Adrenal gland (tissue), 12 donors: Measurements from ENCODE around the gene RNF138. TPM values are rescaled to one million over a fixed set of nuclear protein-coding genes. Genes with fewer than 3 reads are reported as not detected.
"Not testable (repeated sequence)": the region's sequence is repeated elsewhere in the genome, so short reads cannot be mapped to it uniquely, and the experiment has no call there.

ENCODE experiments used
- DNase-seq, 7 donors: peaks; one replicate each; pipeline ENCODE4 v3.0.0-alpha.2; 2019 to 2020
- H3K27ac ChIP-seq, 5 donors: fragments of 200-600 bp; sonication (generic) in 4 of 5; 1 replicate in 3 of 5; 2 replicates in 2 of 5; pipeline versions ENCODE4 v1.5.1 to v1.8.0; 2016 to 2020; ENCODE audit warnings: mild to moderate bottlenecking in 1 of 5
- H3K27me3 ChIP-seq: fragments of 200-600 bp; 2 replicates; pipeline ENCODE4 v1.8.0; 2021
- H3K36me3 ChIP-seq, 2 donors: fragments of 200-600 bp; replicated peaks in 1 of 2; 1 replicate in 1 of 2; 2 replicates in 1 of 2; pipeline versions ENCODE4 v1.5.1 to v1.8.0; 2018 to 2022
- H3K4me1 ChIP-seq, 2 donors: fragments of 200-600 bp; replicated peaks in 1 of 2; 1 replicate in 1 of 2; 2 replicates in 1 of 2; pipeline versions ENCODE4 v1.5.1 to v1.8.0; 2018 to 2021
- H3K4me3 ChIP-seq, 4 donors: fragments of 200-600 bp; sonication (generic) in 3 of 4; one replicate each; pipeline ENCODE4 v1.5.1; 2016 to 2018
- H3K9me3 ChIP-seq, 3 donors: fragments of 200-600 bp; sonication (generic) in 1 of 3; replicated peaks in 1 of 3; 1 replicate in 2 of 3; 2 replicates in 1 of 3; pipeline versions ENCODE4 v1.5.1 to v1.8.0; 2016 to 2021
- POLR2A ChIP-seq, 2 donors: fragments of 450-650 bp; IDR thresholded peaks; one replicate each; pipeline ENCODE4 v1.6.1; 2017; ENCODE audit warnings: antibody characterized with exemption in 2 of 2, mild to moderate bottlenecking in 2 of 2, moderate library complexity in 1 of 2
- WGBS, 4 donors: extraction: QIAGEN DNeasy Blood & Tissue Kit in 2 of 4; methylation state at CpG; one replicate each; pipeline versions ENCODE4 v1.1.5 to v1.1.7; 2013 to 2017; 5-methylcytosine and 5-hydroxymethylcytosine counted together
- intact Hi-C, 2 donors: fragments of 100-400 bp; cut with DNase I; formaldehyde crosslinking; loops; one replicate each; pipeline versions ENCODE4 v1.14.1 to v1.15.0; 2022 to 2023
- polyA plus RNA-seq, 3 donors: library from polyadenylated mRNA; stranded (reverse); fragments of 200-250 nt in 2 of 3; fragments of 350-450 nt in 1 of 3; fragmentation: Illumina TruSeq in 1 of 3; extraction: RNeasy Lipid Tissue Mini Kit (QIAGEN cat#74804) in 1 of 3; gene quantifications; one replicate each; pipeline ENCODE4 v1.2.3, GENCODE V29; 2013 to 2014
- total RNA-seq, 9 donors: library from RNA; depleted of rRNA in 4 of 9; stranded (reverse); fragments of >200 nt in 4 of 9; fragments of 120-200 nt in 1 of 9; fragmentation: NEBNext Ultra II Directional in 1 of 9; extraction: Animal tissue kit (Norgen Biotek cat#: 25700) in 1 of 9; gene quantifications; one replicate each; pipeline versions ENCODE4 v1.1.0 to v1.2.4, GENCODE V29; 2013 to 2023
- TF ChIP-seq, protein P1 (sequence below), 6 experiments: fragments of 450-650 bp in 4 of 6; fragments of 200-600 bp in 2 of 6; sonication (generic) in 1 of 6; IDR thresholded peaks; 1 replicate in 5 of 6; 2 replicates in 1 of 6; pipeline versions ENCODE4 v1.5.1 to v1.8.0; 2016 to 2021; ENCODE audit warnings: antibody characterized with exemption in 6 of 6, mild to moderate bottlenecking in 2 of 6, moderate library complexity in 1 of 6
- donor health status: healthy with polysubstance abuse.
- donor health status: Bipolar disorder and iron deficiency.
- donor health status: DM: yes; HTN: yes; CAD: no.
- donor health status: DM: no; HTN: no; CAD: no.
- donor health status: DM: no; HTN: no; CAD: no.
- donor health status: DM: yes; HTN: yes; CAD: no.

The RNF138 gene
- total and polyA plus RNA-seq, 12 donors, result 5.2 to 41.6 (median 15.2) TPM

DNA sequence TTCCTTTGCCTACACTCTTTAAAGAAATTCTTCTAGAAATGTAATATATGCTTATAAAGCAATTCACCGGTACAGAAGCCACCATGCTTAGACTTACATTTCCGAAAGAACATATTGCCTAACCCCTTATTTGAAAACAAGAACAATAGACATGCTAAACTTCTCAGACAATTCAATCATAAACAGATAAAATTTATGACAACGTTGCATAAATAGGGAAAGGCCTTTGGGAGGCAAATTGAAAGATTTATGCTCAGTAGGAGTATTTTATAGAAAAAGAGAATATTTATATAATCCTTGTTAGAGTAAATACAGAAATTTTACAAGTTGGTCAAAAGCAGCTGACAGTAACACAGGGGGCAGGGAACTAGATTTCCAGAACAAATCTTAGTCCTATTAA is 82.0 kb downstream of the RNF138 start:
- 78 to 85% (median 82%) methylated on average over 3 of the region's 3 CpGs for WGBS, 4 donors
- DNase-seq, result no peak
- no peaks in the 10 kb centered on the region for H3K4me1 ChIP-seq
- H3K27me3 ChIP-seq, result no peaks in the 10 kb centered on the region
- intact Hi-C loops, result no loop called here
- TF ChIP-seq, protein P1, sequence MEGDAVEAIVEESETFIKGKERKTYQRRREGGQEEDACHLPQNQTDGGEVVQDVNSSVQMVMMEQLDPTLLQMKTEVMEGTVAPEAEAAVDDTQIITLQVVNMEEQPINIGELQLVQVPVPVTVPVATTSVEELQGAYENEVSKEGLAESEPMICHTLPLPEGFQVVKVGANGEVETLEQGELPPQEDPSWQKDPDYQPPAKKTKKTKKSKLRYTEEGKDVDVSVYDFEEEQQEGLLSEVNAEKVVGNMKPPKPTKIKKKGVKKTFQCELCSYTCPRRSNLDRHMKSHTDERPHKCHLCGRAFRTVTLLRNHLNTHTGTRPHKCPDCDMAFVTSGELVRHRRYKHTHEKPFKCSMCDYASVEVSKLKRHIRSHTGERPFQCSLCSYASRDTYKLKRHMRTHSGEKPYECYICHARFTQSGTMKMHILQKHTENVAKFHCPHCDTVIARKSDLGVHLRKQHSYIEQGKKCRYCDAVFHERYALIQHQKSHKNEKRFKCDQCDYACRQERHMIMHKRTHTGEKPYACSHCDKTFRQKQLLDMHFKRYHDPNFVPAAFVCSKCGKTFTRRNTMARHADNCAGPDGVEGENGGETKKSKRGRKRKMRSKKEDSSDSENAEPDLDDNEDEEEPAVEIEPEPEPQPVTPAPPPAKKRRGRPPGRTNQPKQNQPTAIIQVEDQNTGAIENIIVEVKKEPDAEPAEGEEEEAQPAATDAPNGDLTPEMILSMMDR (IDR thresholded peaks at IDR 0.05), result no peak
- no peak for TF ChIP-seq POLR2A (IDR thresholded peaks at IDR 0.05)
- H3K4me3 ChIP-seq, result no peak overlapping the region
- no peaks in the 10 kb centered on the region for H3K9me3 ChIP-seq
- H3K27ac ChIP-seq, result no peak overlapping the region
- H3K36me3 ChIP-seq, result no peaks in the 10 kb centered on the region

DNA sequence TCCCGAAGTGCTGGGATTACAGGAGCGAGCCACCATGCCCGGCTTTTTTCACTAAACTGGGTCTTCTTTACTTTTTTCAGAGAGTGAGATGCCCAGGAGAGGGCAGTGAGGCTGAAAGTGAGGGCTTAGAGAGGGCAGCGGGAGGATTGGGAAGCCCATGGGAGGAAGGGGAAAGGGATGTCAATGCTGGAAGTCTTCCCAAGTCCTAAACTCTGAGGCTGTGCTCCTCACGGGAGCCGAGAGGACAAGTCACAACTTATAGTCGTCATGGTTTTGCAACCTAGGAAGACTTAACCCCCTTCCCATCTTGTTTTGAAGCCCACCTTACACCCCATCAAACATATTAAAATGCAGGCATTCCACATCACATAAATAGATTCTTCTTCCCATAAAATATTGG is 83.0 kb downstream of the RNF138 start:
- Histone ChIP-seq H3K36me3 (no peaks in the 10 kb centered on the region), H3K9me3 (no peaks in the 10 kb centered on the region), H3K4me1 (no peaks in the 10 kb centered on the region), H3K27ac (no peak overlapping the region), H3K27me3 (no peaks in the 10 kb centered on the region), H3K4me3 (no peak overlapping the region)
- no peak for DNase-seq
- intact Hi-C loops, result no loop called here
- WGBS, 4 donors, result 87 to 91% (median 88%) methylated on average over 7 of the region's 7 CpGs
- no peak for TF ChIP-seq POLR2A (IDR thresholded peaks at IDR 0.05)
- TF ChIP-seq, protein P1 (IDR thresholded peaks at IDR 0.05), result no peak

DNA sequence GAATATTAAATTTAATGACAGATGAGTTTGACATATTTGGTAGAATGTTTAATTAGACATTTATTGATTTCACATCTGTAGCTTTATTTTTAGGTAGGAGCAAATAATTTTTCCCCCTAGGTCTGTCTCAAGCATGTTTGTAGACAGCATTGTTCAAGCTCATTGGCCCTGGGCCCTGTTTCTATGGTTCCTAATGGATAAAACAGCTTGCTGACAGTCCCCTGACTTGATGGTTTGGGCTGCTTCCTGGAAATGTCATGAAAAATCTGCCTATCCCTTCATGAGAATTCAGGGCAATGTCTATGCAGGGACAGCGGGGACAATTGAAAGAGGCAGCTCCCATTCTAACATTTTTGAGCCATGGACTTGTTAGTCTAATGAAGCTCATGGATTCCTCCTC is 83.6 kb downstream of the RNF138 start:
- no peaks in the 10 kb centered on the region for H3K9me3 ChIP-seq
- no peaks in the 10 kb centered on the region for H3K4me1 ChIP-seq
- intact Hi-C loops, result no loop called here
- TF ChIP-seq, protein P1 (IDR thresholded peaks at IDR 0.05), result no peak
- no peak for TF ChIP-seq POLR2A (IDR thresholded peaks at IDR 0.05)
- 93 to 100% (median 99%) methylated on average over 1 of the region's 1 CpG for WGBS, 4 donors
- DNase-seq, result no peak
- no peak overlapping the region for H3K4me3 ChIP-seq
- no peaks in the 10 kb centered on the region for H3K36me3 ChIP-seq
- no peaks in the 10 kb centered on the region for H3K27me3 ChIP-seq
- H3K27ac ChIP-seq, result no peak overlapping the region

- 91 to 96% (median 93%) methylated on average over 1 of the region's 1 CpG for WGBS, 4 donors
- DNase-seq, H3K9me3 ChIP-seq, intact Hi-C loops, H3K27me3 ChIP-seq, H3K4me1 ChIP-seq, H3K27ac ChIP-seq, H3K36me3 ChIP-seq, H3K4me3 ChIP-seq: not testable (repeated sequence)
Measured at GRCh38 chr18:32176745-32177144, 85.1 kb downstream of the RNF138 start.

- no peak for TF ChIP-seq POLR2A (IDR thresholded peaks at IDR 0.05)
- TF ChIP-seq, protein P1 (IDR thresholded peaks at IDR 0.05), result no peak
- H3K4me1 ChIP-seq, result no peaks in the 10 kb centered on the region
- no peaks in the 10 kb centered on the region for H3K27me3 ChIP-seq
- DNase-seq, result no peak
- no peak overlapping the region for H3K4me3 ChIP-seq
- 66 to 73% (median 68%) methylated on average over 3 of the region's 3 CpGs for WGBS, 4 donors
- no peak overlapping the region for H3K27ac ChIP-seq
- H3K9me3 ChIP-seq, result no peaks in the 10 kb centered on the region
- intact Hi-C loops, result no loop called here
- H3K36me3 ChIP-seq, result no peaks in the 10 kb centered on the region
Measured at GRCh38 chr18:32177530-32177929, 85.9 kb downstream of the RNF138 start.
